Panc1 (cell line): ENCODE measurements around the gene CIBAR2.

Experiments
- CTCF ChIP-seq: fragments of 450-650 bp; IDR thresholded peaks from 2 replicates; pipeline ENCODE4 v1.5.1; 2017; ENCODE audit warnings: mild to moderate bottlenecking
- POLR2AphosphoS5 ChIP-seq: IDR thresholded peaks from 2 replicates; pipeline ENCODE4 v1.6.1; 2012; ENCODE audit warnings: mild to moderate bottlenecking, low read depth, low read length, moderate library complexity
- SIN3A ChIP-seq: IDR thresholded peaks from 2 replicates; pipeline ENCODE4 v1.6.1; 2012; ENCODE audit warnings: low read depth, mild to moderate bottlenecking, low read length, moderate library complexity, borderline replicate concordance; ENCODE audit not compliant: insufficient read depth

- no peak for TF ChIP-seq CTCF
- TF ChIP-seq POLR2AphosphoS5 = no peak
- no peak for TF ChIP-seq SIN3A
Measured at GRCh38 chr16:85062323-85062722, 49.9 kb downstream of the CIBAR2 start.
